Activated CD8-positive, alpha-beta memory T cell treated with anti-CD3 and anti-CD28 coated beads, Interleukin-2, amount 50 U/mL, for 1 hour (primary cell): ENCODE measurements around the gene UCK2.
"Not testable (repeated sequence)": the region's sequence is repeated elsewhere in the genome, so short reads cannot be mapped to it uniquely, and the experiment has no call there.

Source experiments
- DNase-seq: peaks from one replicate; pipeline ENCODE4 v3.0.0-alpha.2; 2020; ENCODE audit errors: extremely low read depth

The UCK2 gene

GRCh38 chr1:165827268-165828102 lies at the start of gene UCK2:
Gene UCK2 (plus strand): TSS chr1:165827614. CDS start chr1:165827834, 220 bp downstream.
- DNase-seq = no peak

DNA sequence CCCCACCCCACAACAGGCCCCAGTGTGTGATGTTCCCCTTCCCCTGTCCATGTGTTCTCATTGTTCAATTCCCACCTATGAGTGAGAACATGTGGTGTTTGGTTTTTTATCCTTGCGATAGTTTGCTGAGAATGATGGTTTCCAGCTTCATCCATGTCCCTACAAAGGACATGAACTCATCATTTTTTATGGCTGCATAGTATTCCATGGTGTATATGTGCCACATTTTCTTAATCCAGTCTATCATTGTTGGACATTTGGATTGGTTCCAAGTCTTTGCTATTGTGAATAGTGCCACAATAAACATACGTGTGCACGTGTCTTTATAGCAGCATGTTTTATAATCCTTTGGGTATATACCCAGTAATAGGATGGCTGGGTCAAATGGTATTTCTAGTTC lies 49.2 kb upstream of the UCK2 start:
- DNase-seq = not testable (repeated sequence)

GRCh38 chr1:165783519-165783918 lies 43.9 kb upstream of the UCK2 start:
- DNase-seq = not testable (repeated sequence)

DNA sequence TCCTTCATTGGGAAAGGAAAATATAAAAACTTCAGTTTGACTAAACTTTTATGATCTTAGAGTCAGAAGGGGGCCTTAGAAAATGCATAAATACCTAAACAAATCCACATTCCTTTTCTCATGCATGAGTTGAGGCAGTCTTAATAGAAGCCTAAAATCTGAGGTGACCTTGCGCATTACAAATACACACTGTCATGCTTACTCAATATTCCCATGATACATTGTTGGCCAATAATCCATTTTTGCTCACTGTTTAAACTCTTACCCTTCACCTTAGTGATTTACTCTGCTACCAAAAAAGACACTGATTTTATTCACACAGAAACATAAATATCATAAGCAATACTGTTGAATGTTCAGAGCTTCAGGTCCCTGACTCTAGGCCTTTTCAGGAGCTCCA lies 39.7 kb upstream of the UCK2 start:
- DNase-seq = no peak

GRCh38 chr1:165793951-165794350 lies 33.5 kb upstream of the UCK2 start:
- no peak for DNase-seq

DNA sequence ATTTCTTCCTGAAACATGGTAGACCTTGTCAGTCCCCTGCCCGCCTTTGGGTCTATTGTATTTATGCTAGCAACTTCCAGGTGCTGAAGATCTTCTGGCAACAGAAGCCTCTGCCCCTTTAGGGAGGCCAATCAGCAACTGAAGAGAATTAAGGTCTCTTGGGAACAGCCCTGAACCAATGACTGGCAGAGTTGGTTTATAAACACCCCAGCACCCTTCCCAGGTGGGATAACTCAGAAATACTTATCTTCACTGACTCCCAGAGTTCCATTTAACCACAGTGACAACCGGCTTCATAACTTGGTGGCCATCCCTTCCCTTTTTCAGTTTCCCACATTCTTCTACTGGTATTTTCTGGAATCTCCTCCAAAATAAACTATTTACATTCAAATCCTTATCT lies 31.5 kb upstream of the UCK2 start:
- DNase-seq = no peak

DNA sequence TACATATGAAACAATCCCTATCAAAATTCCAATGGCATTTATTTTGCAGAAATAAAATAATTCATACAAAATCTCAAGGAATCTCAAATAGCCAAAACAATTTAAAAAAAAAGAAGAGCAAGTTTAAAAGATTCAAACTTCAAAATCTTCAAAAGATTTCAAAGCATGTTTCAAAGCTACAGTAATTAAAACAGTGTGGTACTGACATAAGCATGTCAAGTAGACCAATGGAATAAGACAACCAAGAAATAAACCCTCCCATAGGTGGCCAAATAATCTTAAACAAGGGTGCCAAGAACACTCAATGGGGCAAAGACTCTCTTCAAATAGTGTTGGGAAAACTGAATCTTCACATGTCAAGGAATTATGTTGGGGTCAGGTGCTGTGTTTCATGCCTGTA lies 28.0 kb upstream of the UCK2 start:
- no peak for DNase-seq

DNA sequence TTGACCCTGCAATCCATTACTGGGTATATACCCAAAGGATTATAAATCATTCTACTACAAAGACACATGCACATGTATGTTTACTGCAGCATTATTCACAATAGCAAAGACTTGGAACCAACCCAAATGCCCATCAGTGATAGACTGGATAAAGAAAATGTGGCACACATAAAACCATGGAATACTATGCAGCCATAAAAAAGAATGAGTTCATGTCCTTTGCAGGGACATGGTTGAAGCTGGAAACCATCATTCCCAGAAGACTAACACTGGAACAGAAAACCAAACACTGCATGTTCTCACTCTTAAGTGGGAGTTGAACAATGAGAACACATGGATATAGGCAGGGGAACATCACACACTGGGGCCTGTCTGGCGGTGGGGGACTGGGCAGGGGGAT lies 22.9 kb upstream of the UCK2 start:
- not testable (repeated sequence) for DNase-seq

DNA sequence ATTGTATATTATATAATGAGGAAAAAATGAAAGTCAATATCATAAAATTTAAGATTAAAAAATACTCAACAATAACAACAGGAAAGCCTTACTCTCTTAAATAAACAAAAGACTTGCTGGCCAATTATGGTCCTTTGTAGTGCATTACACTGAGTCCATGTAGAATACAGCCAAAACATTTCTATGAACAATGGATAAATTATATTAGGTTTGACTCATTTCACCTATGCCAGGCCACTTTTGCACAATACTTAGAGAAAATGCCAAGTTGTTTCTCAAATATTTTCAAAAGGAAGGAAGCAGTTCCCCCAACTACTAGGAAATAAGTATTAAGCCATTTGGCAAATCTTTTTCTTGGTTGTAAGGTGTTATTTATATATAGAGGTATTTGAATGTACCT lies 19.8 kb upstream of the UCK2 start:
- no peak for DNase-seq

DNA sequence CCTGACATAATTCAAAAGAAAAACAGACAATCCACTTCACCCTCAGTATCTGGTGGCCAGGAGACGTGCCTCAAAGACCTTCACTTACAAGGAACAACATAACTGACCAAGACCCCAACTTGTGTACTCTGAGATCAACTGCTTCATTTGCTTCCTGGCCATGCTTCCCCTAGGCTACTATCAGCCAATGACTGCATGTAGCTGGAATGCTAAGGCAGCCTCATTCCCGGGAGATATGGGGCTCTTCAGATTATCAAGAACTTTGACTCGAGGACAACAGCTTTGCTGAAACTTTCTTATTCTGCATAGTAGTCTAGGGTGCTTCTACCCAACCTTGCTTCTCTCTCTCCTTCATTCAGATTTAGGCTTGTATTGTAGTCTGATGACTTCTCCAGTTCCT lies 11.7 kb upstream of the UCK2 start:
- no peak for DNase-seq

DNA sequence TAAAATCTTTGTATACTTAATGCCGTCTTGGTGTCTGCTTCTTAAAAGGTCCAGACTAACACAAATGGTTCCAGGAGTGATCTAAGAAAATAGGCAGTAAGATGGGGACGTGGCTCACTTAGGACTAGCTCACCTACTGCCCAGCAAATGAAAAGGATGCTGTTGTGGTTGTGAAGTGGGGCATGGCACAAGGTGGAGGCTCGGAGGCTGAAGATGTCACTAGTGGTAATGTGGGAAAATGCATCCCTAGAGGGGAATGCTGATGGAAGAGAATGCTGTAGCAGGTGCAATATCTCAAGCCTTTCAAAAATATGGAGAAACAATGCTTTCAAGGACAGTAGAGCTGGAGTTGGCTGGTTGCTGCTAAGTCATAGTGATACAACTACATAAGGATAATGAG lies 11.3 kb upstream of the UCK2 start:
- no peak for DNase-seq

DNA sequence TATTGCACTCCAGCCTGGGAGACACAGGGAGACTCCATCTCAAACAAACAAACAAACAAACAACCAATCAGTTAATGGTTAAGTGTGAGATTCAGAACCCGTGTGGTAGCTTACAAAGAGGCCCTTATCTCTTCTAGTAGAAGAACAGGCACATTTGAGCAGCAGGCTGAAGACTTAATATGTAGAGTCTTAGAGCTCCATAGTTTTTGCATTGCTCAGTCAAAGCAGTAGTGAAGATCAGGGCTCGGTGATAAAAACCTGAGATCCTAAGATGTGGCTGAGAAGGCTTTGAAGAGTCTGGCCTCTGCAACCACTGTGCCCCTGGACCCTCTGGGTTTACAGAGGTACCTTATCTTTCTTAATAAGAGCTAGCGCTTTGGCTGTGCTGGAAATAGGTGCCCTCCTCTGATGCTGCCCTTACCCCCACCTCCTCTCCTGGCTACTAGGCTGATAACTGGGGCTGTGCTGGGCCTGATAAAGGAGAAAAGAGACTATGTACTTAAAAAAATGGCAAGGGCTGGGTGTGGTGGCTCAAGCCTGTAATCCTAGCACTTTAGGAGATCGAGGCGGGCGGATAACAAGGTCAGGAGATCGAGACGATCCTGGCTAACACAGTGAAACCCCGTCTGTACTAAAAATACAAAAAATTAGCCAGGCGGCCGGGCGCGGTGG lies 10.5 kb upstream of the UCK2 start:
- no peak for DNase-seq

DNA sequence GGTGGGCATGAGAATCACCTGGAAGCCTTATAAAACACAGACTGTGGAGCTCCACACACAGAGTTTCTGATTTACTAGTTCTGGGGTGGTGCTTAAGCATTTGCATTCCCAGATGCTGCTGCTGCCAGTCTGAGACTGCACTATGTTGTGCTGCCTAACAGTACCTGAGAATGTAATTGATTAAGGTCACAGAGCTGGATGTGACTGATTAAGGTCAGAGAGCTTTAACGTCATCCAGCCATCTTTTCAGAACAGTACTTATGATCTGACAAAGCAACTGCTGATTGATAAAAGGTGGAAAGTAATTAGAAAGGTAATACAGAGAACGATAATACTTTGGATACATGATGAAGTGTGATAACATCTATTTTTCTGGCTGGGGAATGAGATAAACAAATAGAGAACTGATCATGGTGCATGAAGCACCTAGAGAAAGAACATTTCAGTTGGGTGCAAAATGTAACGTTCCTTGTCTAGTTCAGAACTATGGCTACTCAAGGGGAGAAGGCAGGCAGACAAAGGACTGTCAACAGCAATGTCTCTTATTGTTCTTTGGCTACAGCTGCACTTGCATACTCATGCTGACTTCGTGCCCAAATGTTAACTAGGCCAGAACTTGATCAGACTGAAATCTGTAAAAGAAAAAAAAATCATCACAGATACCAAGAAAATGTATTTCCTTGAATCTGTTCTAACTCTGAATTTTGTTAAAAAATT lies 3.7 kb upstream of the UCK2 start:
- DNase-seq = no peak

DNA sequence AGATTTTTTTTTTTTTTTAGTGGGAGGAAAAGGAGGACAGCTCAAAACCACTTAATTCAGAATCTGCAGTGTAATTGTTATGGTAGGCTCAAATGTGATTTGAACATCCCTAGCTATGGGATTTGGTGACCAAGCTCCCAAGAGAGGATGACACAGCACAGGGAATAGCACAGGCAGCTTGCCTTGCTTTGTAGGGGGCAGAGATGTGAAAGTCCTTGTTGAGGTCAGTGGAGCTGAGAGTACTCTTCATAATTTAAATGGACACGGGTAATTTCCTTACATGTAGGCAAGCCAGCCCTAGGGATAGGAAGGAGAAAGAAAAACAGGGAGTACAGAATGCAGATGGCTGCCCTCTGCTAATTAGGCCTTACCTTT lies 3.2 kb upstream of the UCK2 start:
- no peak for DNase-seq

DNA sequence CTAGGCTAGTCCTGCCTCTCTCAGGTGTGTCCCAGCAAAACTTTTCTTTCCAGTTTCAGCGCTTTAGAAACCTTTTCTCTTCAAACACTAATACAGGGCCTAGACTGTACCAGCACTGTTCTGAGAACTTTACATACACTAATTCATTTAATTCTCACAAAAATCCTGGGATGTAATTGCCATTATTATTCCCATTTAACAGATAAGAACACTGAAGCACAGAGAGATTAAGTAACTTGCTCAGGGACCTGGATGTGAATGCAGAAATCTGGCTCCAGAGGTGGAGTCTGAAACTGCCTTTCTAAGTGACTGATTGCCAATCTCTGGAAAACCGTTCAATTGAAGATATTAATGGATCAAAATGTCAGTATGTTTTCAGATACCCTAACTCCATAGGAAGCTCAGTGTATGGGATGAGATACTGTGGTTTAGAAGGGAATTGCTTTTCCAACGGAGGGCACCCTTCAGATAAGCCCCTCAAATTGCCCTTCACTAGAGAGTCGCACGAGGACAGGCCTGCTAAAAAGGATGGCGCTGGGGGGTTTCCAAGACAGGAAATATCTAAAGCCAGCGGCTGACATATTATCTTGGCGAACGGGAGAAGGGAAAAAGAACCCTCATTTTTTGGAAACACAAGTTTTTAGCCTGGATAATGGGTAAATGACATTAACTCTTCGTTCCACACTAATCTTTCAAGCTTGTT lies 698 bp upstream of the UCK2 start:
- no peak for DNase-seq

GRCh38 chr1:165828103-165828668 lies 772 bp downstream of the UCK2 start:
- no peak for DNase-seq

DNA sequence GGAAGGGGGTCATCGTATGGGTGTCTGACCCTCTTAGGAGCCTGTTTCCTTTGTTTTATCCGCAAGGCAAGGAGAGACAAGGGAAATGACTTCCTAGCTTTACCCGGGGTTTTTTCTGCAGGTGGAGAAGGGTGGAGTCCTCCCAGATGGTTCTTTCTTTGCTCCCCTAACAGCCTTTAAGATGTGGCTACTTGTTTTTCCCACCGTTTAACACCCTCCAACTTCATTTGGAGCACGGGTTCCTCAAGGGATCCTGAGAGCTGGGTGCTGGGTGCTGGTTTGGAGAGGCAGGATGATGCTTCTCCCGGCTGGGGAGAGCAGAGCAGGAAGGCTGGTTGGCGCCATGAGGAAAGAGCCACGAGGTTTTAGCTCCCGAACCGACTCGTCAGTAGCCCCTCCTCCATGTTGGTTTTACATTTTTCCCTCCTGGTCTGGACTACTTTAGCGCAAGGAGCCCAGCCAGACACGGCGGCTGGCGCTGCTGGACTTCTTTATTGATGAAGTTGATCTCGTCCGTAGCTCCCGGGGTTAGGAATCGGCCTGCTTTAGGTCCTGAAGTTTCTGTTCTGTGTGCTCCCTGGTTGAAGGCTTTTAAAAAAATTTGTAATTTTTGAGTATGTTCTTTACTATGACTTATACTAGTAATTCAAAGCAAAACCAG lies 1.4 kb downstream of the UCK2 start:
- no peak for DNase-seq

- DNase-seq = no peak
Measured at GRCh38 chr1:165829888-165830287, 2.5 kb downstream of the UCK2 start.

GRCh38 chr1:165831146-165831545 lies 3.7 kb downstream of the UCK2 start:
- DNase-seq = no peak

DNA sequence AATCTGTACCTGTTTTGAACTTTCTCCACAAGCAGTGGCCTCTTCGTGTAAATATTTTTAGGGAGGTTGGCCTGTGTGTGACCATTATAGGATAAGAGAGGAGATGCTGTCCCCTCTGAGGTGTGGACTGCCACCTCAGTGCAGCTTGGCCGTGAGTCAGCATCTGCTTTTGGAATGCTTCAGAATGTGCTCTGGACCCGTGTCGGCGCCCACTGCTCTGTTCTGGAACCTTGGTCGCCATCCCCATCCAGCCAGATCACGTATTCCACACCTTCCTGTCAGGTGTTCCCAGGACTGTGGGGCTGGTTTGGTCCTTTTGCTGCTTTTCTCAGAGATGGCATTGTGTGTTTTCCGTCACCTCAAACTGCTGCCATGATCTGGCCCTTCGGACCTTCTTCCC lies 5.5 kb downstream of the UCK2 start:
- DNase-seq = no peak

- DNase-seq = no peak
Measured at GRCh38 chr1:165833358-165833757, 5.9 kb downstream of the UCK2 start.
